Mesothelial cell of epicardium (in vitro differentiated cells): ENCODE data around the gene ZNF33B. TPM values are rescaled to one million over a fixed set of nuclear protein-coding genes. Genes with fewer than 3 reads are reported as not detected.

Experiments
- DNase-seq, 2 experiments: peaks; one replicate each; pipeline ENCODE4 v3.0.0; 2021; ENCODE audit warnings: low spot score in 2 of 2; ENCODE audit not compliant: unreplicated experiment in 2 of 2
- H3K27ac Mint-ChIP-seq: 2 replicates; pipeline ENCODE4 v1.8.0; 2021; ENCODE audit warnings: mixed read lengths
- H3K27me3 Mint-ChIP-seq: 2 replicates; pipeline ENCODE4 v1.8.0; 2021; ENCODE audit warnings: low read depth, mixed read lengths
- H3K36me3 Mint-ChIP-seq: 2 replicates; pipeline ENCODE4 v1.8.0; 2021; ENCODE audit warnings: mixed read lengths
- H3K4me1 Mint-ChIP-seq: 2 replicates; pipeline ENCODE4 v1.8.0; 2021; ENCODE audit warnings: mixed read lengths
- H3K4me3 Mint-ChIP-seq: 2 replicates; pipeline ENCODE4 v1.8.0; 2021; ENCODE audit warnings: mild to moderate bottlenecking, moderate library complexity, mixed read lengths
- H3K9me3 Mint-ChIP-seq: 2 replicates; pipeline ENCODE4 v1.8.0; 2021; ENCODE audit warnings: mixed read lengths
- CTCF ChIP-seq: fragments of 200-600 bp; sonication (generic); IDR thresholded peaks from one replicate; pipeline ENCODE4 v1.5.0; 2021; ENCODE audit warnings: antibody characterized with exemption; ENCODE audit not compliant: unreplicated experiment
- total RNA-seq: library from RNA; stranded (reverse); gene quantifications from 3 replicates; pipeline ENCODE4 v1.2.1, GENCODE V29; 2021

The ZNF33B gene
- total RNA-seq, 1 donor from 2014 or later: 42.0 TPM

- peaks cover 48% of the 10 kb centered on the region for H3K9me3 Mint-ChIP-seq
- no peak for TF ChIP-seq CTCF
- DNase-seq: no peak
- H3K4me3 Mint-ChIP-seq: no peak overlapping the region
- peaks cover 82% of the 10 kb centered on the region for H3K36me3 Mint-ChIP-seq
- H3K4me1 Mint-ChIP-seq: no peaks in the 10 kb centered on the region
- H3K27ac Mint-ChIP-seq: no peak overlapping the region
- no peaks in the 10 kb centered on the region for H3K27me3 Mint-ChIP-seq
These were observed 28.5 kb downstream of the ZNF33B start for GRCh38 chr10:42609872-42610271.

GRCh38 chr10:42598249-42598873 lies 40.0 kb downstream of the ZNF33B start:
- H3K36me3 Mint-ChIP-seq: peaks cover 85% of the 10 kb centered on the region
- no peak overlapping the region for H3K27ac Mint-ChIP-seq
- H3K9me3 Mint-ChIP-seq: peaks cover 75% of the 10 kb centered on the region
- no peak for DNase-seq
- no peak for TF ChIP-seq CTCF
- no peaks in the 10 kb centered on the region for H3K27me3 Mint-ChIP-seq
- no peak overlapping the region for H3K4me3 Mint-ChIP-seq
- H3K4me1 Mint-ChIP-seq: no peaks in the 10 kb centered on the region

GRCh38 chr10:42596196-42596595 lies 42.2 kb downstream of the ZNF33B start:
- Mint-ChIP-seq H3K27ac (no peak overlapping the region), H3K36me3 (peaks cover 87% of the 10 kb centered on the region), H3K4me1 (no peaks in the 10 kb centered on the region), H3K4me3 (no peak overlapping the region), H3K9me3 (peaks cover 81% of the 10 kb centered on the region), H3K27me3 (no peaks in the 10 kb centered on the region)
- DNase-seq: no peak
- TF ChIP-seq CTCF: no peak

GRCh38 chr10:42594246-42594650 lies 44.1 kb downstream of the ZNF33B start:
- no peaks in the 10 kb centered on the region for H3K27me3 Mint-ChIP-seq
- no peak overlapping the region for H3K27ac Mint-ChIP-seq
- TF ChIP-seq CTCF: no peak
- DNase-seq: no peak
- no peak overlapping the region for H3K4me3 Mint-ChIP-seq
- peaks cover 87% of the 10 kb centered on the region for H3K36me3 Mint-ChIP-seq
- H3K4me1 Mint-ChIP-seq: no peaks in the 10 kb centered on the region
- peaks cover 84% of the 10 kb centered on the region for H3K9me3 Mint-ChIP-seq

- H3K4me1 Mint-ChIP-seq: no peaks in the 10 kb centered on the region
- H3K9me3 Mint-ChIP-seq: peaks cover 85% of the 10 kb centered on the region
- DNase-seq: no peak
These were observed 45.1 kb downstream of the ZNF33B start for GRCh38 chr10:42593284-42593683.

More at GRCh38 chr10:42593284-42593683, 45.1 kb downstream of the ZNF33B start:
- Mint-ChIP-seq H3K36me3 (peaks cover 86% of the 10 kb centered on the region), H3K27ac (no peak overlapping the region), H3K4me3 (no peak overlapping the region), H3K27me3 (no peaks in the 10 kb centered on the region)
- TF ChIP-seq CTCF: no peak
